K562 (cell line): ENCODE data around the gene ADAM23. TPM values are rescaled to one million over a fixed set of nuclear protein-coding genes. Genes with fewer than 3 reads are reported as not detected.

Experiments
- ATAC-seq: fragments of 200-7000 bp; cut with Tn5 transposase; 3 replicates; pipeline ENCODE4 v1.9.1; 2020; ENCODE audit warnings: moderate library complexity
- BruUV-seq: library from RNA; stranded (reverse); fragments of 400-500 nt; replicated peaks from 2 replicates; lab custom pipeline; 2021; lab: Mats Ljungman, UMichigan
- CTCF ChIA-PET: fragments of 300-600 bp; formaldehyde crosslinking; extraction: SDS; loops from one replicate; lab custom pipeline; 2021; ENCODE audit warnings: low intra/inter-chr PET ratio; lab: Yijun Ruan, JAX
- POLR2A ChIA-PET: fragments of 300-600, 350-650 bp; sonication (Branson Sonifier 250); formaldehyde crosslinking; extraction: SDS; loops from one replicate; lab custom pipeline; 2021; ENCODE audit warnings: antibody characterized with exemption, inconsistent platforms; lab: Yijun Ruan, JAX
- DNase-seq, 4 experiments: peaks; one replicate each; pipeline versions ENCODE4 v3.0.0 to v3.0.0-alpha.2; 2011 to 2018; ENCODE audit warnings: low spot score in 3 of 4, mixed read lengths in 3 of 4; ENCODE audit errors: extremely low read depth in 1 of 4
- FAIRE-seq: peaks from 2 replicates; lab custom pipeline; 2011; peaks lifted over from hg19 to GRCh38; lab: Jason Lieb, UNC
- H2AFZ ChIP-seq: 2 replicates; pipeline ENCODE4 v1.6.0; 2011; ENCODE audit warnings: low read depth, low read length, control low read depth, inconsistent platforms
- H3K27ac ChIP-seq: fragments of 200-600 bp; 3 replicates; pipeline ENCODE4 v1.8.0; 2011; ENCODE audit warnings: low read depth, mild to moderate bottlenecking, control low read depth, inconsistent platforms, low read length, moderate library complexity, mixed read lengths; ENCODE audit errors: extremely low read depth
- H3K27me3 ChIP-seq, 2 experiments: fragments of 300-600 bp in 1 of 2; 2 replicates in 1 of 2; 3 replicates in 1 of 2; pipeline versions ENCODE4 v1.6.0 to v1.8.0; 2011; ENCODE audit warnings: inconsistent platforms in 2 of 2, low read length in 2 of 2, mild to moderate bottlenecking in 1 of 2, mixed read lengths in 1 of 2, moderate library complexity in 1 of 2; ENCODE audit not compliant: control insufficient read depth in 2 of 2, insufficient read depth in 2 of 2
- H3K36me3 ChIP-seq: fragments of 300-600 bp; 3 replicates; pipeline ENCODE4 v1.8.0; 2011; ENCODE audit warnings: mild to moderate bottlenecking, low read length, inconsistent platforms; ENCODE audit not compliant: control insufficient read depth, insufficient read depth
- H3K4me1 ChIP-seq, 2 experiments: fragments of 200-600 bp in 1 of 2; replicated peaks in 1 of 2; 2 replicates in 1 of 2; 3 replicates in 1 of 2; pipeline versions ENCODE4 v1.5.1 to v1.8.0; 2011; ENCODE audit warnings: inconsistent platforms in 2 of 2, low read length in 2 of 2, mild to moderate bottlenecking in 1 of 2, mixed read lengths in 1 of 2, moderate library complexity in 1 of 2; ENCODE audit not compliant: control insufficient read depth in 2 of 2, insufficient read depth in 2 of 2
- H3K4me2 ChIP-seq: 2 replicates; pipeline ENCODE4 v1.6.1; 2011; ENCODE audit warnings: low read length, control low read depth, inconsistent platforms, mixed read lengths; ENCODE audit not compliant: insufficient read depth
- H3K4me3 ChIP-seq: fragments of 200-600 bp; sonication (generic), shearing (Covaris generic); 2 replicates; pipeline ENCODE4 v1.5.1; 2016; ENCODE audit warnings: control low read depth, inconsistent platforms
- H3K79me2 ChIP-seq: fragments of 200-600 bp; 3 replicates; pipeline ENCODE4 v1.8.0; 2011; ENCODE audit warnings: low read length, inconsistent platforms; ENCODE audit not compliant: control insufficient read depth, insufficient read depth
- H3K9ac ChIP-seq, 2 experiments: 2 replicates each; pipeline versions ENCODE4 v1.6.0 to v1.6.1; 2011; ENCODE audit warnings: low read depth in 2 of 2, low read length in 2 of 2, control low read depth in 1 of 2, inconsistent platforms in 1 of 2, mild to moderate bottlenecking in 1 of 2, mixed read lengths in 1 of 2; ENCODE audit not compliant: insufficient read depth in 1 of 2
- H3K9me1 ChIP-seq: one replicate; pipeline ENCODE4 v1.6.0; 2011; ENCODE audit warnings: inconsistent platforms, mild to moderate bottlenecking, low read length, moderate library complexity; ENCODE audit not compliant: control insufficient read depth, insufficient read depth
- H3K9me3 ChIP-seq: replicated peaks from 2 replicates; pipeline ENCODE4 v1.5.1; 2011; ENCODE audit warnings: low read depth, low read length, inconsistent platforms; ENCODE audit not compliant: control insufficient read depth, insufficient read depth
- H4K20me1 ChIP-seq: replicated peaks from 2 replicates; pipeline ENCODE4 v1.6.1; 2011; ENCODE audit warnings: low read length, inconsistent platforms, mixed read lengths; ENCODE audit not compliant: control insufficient read depth, insufficient read depth
- ETV6 ChIP-seq, 3 experiments: fragments of 150-350 bp in 1 of 3; sonication (generic) in 1 of 3; formaldehyde crosslinking in 1 of 3; IDR thresholded peaks; 2 replicates each; pipeline versions ENCODE4 v1.6.1 to v1.8.0; 2014 to 2022; ENCODE audit warnings: borderline replicate concordance in 2 of 3, low read depth in 2 of 3, antibody characterized with exemption in 1 of 3, low read length in 1 of 3, mild to moderate bottlenecking in 1 of 3, missing genetic modification reagents in 1 of 3
- MCM2 ChIP-seq: fragments of 450-650 bp; IDR thresholded peaks from 2 replicates; pipeline ENCODE4 v1.6.1; 2017; ENCODE audit warnings: low read depth, mild to moderate bottlenecking
- SIN3B ChIP-seq: fragments of 450-650 bp; IDR thresholded peaks from 2 replicates; pipeline ENCODE4 v1.6.1; 2017; ENCODE audit warnings: low read depth, mild to moderate bottlenecking, moderate library complexity
- SREBF2 ChIP-seq: sonication (generic); formaldehyde crosslinking; IDR thresholded peaks from 2 replicates; pipeline ENCODE4 v1.4.0; 2020; ENCODE audit warnings: mild to moderate bottlenecking, missing genetic modification reagents
- TBL1XR1 ChIP-seq, 2 experiments: IDR thresholded peaks; 2 replicates each; pipeline ENCODE4 v1.6.1; 2012; ENCODE audit warnings: improper control_type of control experiment in 2 of 2, low read length in 2 of 2, mild to moderate bottlenecking in 1 of 2
- ZBTB9 ChIP-seq: fragments of 450-650 bp; formaldehyde crosslinking; IDR thresholded peaks from 2 replicates; pipeline ENCODE4 v1.4.0; 2020; ENCODE audit warnings: mild to moderate bottlenecking, moderate library complexity
- ZNF354B ChIP-seq: fragments of 250-450 bp; sonication (Bioruptor Pico); IDR thresholded peaks from 2 replicates; pipeline ENCODE4 v1.4.0; 2020
- ZNF592 ChIP-seq: fragments of 450-650 bp; IDR thresholded peaks from 2 replicates; pipeline ENCODE4 v1.6.1; 2017; ENCODE audit warnings: antibody characterized with exemption, mild to moderate bottlenecking
- ZNF644 ChIP-seq: fragments of 200-800 bp; sonication (Bioruptor generic); IDR thresholded peaks from 2 replicates; pipeline ENCODE4 v1.6.1; 2016; ENCODE audit warnings: low read depth, missing genetic modification characterization, missing compliant biosample characterization
- ZSCAN32 ChIP-seq: fragments of 450-650 bp; formaldehyde crosslinking; IDR thresholded peaks from 2 replicates; pipeline ENCODE4 v1.4.0; 2020; ENCODE audit warnings: mild to moderate bottlenecking, moderate library complexity
- WGBS: fragments of 100-300 bp; shearing (Covaris generic); methylation state at CpG from one replicate; pipeline ENCODE4 v1.1.6; 2016; ENCODE audit warnings: low coverage, mixed read lengths; ENCODE audit not compliant: insufficient coverage; ENCODE audit errors: missing lambda C conversion rate; 5-methylcytosine and 5-hydroxymethylcytosine counted together
- in situ Hi-C: fragments of 300-500 bp; cut with MboI; formaldehyde crosslinking; loops from 4 replicates; pipeline ENCODE4 v1.15.0; 2018; ENCODE audit warnings: inconsistent platforms, mixed read lengths
- intact Hi-C: fragments of 100-400 bp; cut with micrococcal nuclease; formaldehyde crosslinking; loops from 2 replicates; pipeline ENCODE4 v1.14.2; 2022
- polyA plus RNA-seq, 8 experiments: library from polyadenylated mRNA; depleted of rRNA in 4 of 8; stranded (reverse) in 5 of 8; unstranded in 3 of 8; fragments of >200 nt; fragmentation: Nextera tagmentation in 2 of 8; fragmentation: Illumina TruSeq in 1 of 8; extraction: Ambion mirVana in 2 of 8; extraction: Trizol in 1 of 8; gene quantifications; 2 replicates each; pipeline versions ENCODE4 v1.2.1 to v1.2.3, GENCODE V29; 2011 to 2014; ENCODE audit warnings: inconsistent platforms in 1 of 8, missing spikeins in 1 of 8
- total RNA-seq, 7 experiments: library from RNA; depleted of rRNA in 6 of 7; stranded (reverse); fragments of >200 nt in 6 of 7; fragmentation: Illumina TruSeq in 2 of 7; extraction: Trizol in 2 of 7; gene quantifications; 2 replicates each; pipeline versions ENCODE4 v1.2.1 to v1.2.3, GENCODE V29; 2011 to 2021; ENCODE audit warnings: low replicate concordance in 1 of 7

ADAM23 gene
- total and polyA plus RNA-seq, 9 of the 15 experiments (the other 6 are each of a cell fraction or from before 2014, with no cell fraction given) = 0.02 TPM; not detected in 8

DNA sequence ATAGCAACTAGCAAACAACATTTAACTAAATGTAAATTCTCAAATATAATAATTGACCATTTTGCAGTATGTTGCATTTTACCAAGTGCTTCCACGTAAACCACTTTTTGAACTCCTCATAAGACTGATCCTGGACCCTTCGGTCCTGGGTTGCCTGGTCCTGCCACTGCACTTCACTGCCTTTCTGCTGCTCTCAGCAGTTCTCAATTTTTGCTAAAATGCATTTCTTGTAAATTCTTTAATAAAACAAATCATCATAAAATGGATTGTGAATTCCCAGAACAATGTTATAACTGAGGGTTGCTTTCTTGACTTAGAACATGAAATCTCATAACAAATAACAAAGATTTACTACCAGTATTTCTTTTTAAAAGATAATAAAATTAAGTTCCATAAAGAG, 12.9 kb upstream of the ADAM23 start:
- TF ChIP-seq SIN3B (no peak), MCM2 (no peak), ZBTB9 (CRISPR knock-in tag) (no peak), TBL1XR1 (IDR thresholded peaks at IDR 0.05; ENCODE audit: low read length in 2 of 2) (no peak), ZNF592 (no peak), ETV6 (IDR thresholded peaks at IDR 0.05; ENCODE audit: borderline replicate concordance in 1 of 2, low read depth in 2 of 2, low read length in 1 of 2) (no peak), ETV6 (CRISPR knock-in tag; IDR thresholded peaks at IDR 0.05; ENCODE audit: borderline replicate concordance) (no peak), ZSCAN32 (CRISPR knock-in tag) (no peak), ZNF644 (tag) (no peak), SREBF2 (CRISPR knock-in tag) (no peak), ZNF354B (CRISPR knock-in tag) (no peak)
- ChIA-PET POLR2A (no interaction called here), CTCF (no interaction called here)
- intact Hi-C loops (no loop called here), in situ Hi-C loops (no loop called here)
- FAIRE-seq (no peak), DNase-seq (no peak), ATAC-seq (no peak)
- Histone ChIP-seq H3K4me3 (no peak overlapping the region), H3K27ac (no peak overlapping the region), H3K27me3 (no peaks in the 10 kb centered on the region), H3K9ac (no peak overlapping the region), H3K4me2 (no peak overlapping the region), H2AFZ (no peak overlapping the region), H3K9me3 (no peaks in the 10 kb centered on the region), H3K79me2 (no peaks in the 10 kb centered on the region), H3K36me3 (no peaks in the 10 kb centered on the region), H3K9me1 (no peaks in the 10 kb centered on the region), H4K20me1 (no peaks in the 10 kb centered on the region), H3K4me1 (no peaks in the 10 kb centered on the region)
- BruUV-seq = no TSS peak
- WGBS = 0% methylated on average over 2 of the region's 2 CpGs
